Testis (tissue), 3 donors: ENCODE measurements around the gene PRIM2. TPM values are rescaled to one million over a fixed set of nuclear protein-coding genes. Genes with fewer than 3 reads are reported as not detected.
"Not testable (repeated sequence)": the region's sequence is repeated elsewhere in the genome, so short reads cannot be mapped to it uniquely, and the experiment has no call there.

ENCODE experiments used
- DNase-seq: peaks from one replicate; pipeline ENCODE4 v3.0.0-alpha.2; 2019
- H3K27ac ChIP-seq, 2 donors: fragments of 200-600 bp; sonication (generic); one replicate each; pipeline ENCODE4 v1.5.1; 2019
- H3K27me3 ChIP-seq: fragments of 200-600 bp; sonication (generic); one replicate; pipeline ENCODE4 v1.5.1; 2019
- H3K36me3 ChIP-seq: fragments of 200-600 bp; sonication (generic); one replicate; pipeline ENCODE4 v1.5.1; 2017; ENCODE audit warnings: low read depth; ENCODE audit errors: missing control alignments
- H3K4me1 ChIP-seq: fragments of 200-600 bp; sonication (generic); one replicate; pipeline ENCODE4 v1.5.1; 2019
- H3K4me3 ChIP-seq, 2 donors: fragments of 200-600 bp; sonication (generic); one replicate each; pipeline ENCODE4 v1.5.1; 2017 to 2019
- H3K9me3 ChIP-seq: fragments of 200-600 bp; sonication (generic); one replicate; pipeline ENCODE4 v1.5.1; 2017
- WGBS, 2 donors: methylation state at CpG; one replicate each; pipeline ENCODE4 v1.1.5; 2018; 5-methylcytosine and 5-hydroxymethylcytosine counted together
- intact Hi-C: fragments of 100-400 bp; cut with DNase I; formaldehyde crosslinking; loops from one replicate; pipeline ENCODE4 v1.15.1; 2023; ENCODE audit warnings: low total_unique reads
- polyA plus RNA-seq: library from polyadenylated mRNA; stranded (reverse); fragments of 350-450 nt; fragmentation: Illumina TruSeq; extraction: RNeasy Lipid Tissue Mini Kit (QIAGEN cat#74804); gene quantifications from one replicate; pipeline ENCODE4 v1.2.3, GENCODE V29; 2014; ENCODE audit warnings: low read depth, low replicate concordance; ENCODE audit not compliant: insufficient read depth
- total RNA-seq, 2 donors: library from RNA; depleted of rRNA; stranded (reverse); fragments of >200 nt; gene quantifications; one replicate each; pipeline ENCODE4 v1.2.3, GENCODE V29; 2016
- TF ChIP-seq, protein P1 (sequence below), 3 experiments: fragments of 450-650 bp in 2 of 3; fragments of 200-600 bp in 1 of 3; sonication (generic) in 1 of 3; IDR thresholded peaks; one replicate each; pipeline ENCODE4 v1.5.1; 2016 to 2019; ENCODE audit warnings: antibody characterized with exemption in 3 of 3, mild to moderate bottlenecking in 2 of 3, moderate library complexity in 1 of 3

Gene PRIM2
- total and polyA plus RNA-seq, 3 donors from 2014 or later = 11.0 to 13.2 (median 11.1) TPM

DNA sequence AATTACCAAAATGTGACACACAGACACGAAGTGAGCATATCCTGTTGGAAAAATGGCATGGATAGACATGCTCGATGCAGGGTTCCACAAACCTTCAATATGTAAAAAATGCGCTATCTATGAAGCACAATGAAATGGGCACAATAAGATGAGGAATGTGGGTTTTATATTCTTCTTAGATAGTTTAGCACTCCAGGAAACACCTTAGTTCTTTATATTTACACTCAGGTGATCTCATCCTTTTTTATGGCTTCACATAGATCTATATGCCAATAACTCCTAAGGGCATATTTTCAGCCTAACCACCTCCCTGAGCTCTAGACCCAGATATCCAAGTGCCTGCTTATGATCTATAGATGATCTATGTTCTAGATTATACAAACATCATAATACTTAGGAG, 244.8 kb downstream of the PRIM2 start:
- H3K4me3 ChIP-seq, H3K36me3 ChIP-seq, DNase-seq, intact Hi-C loops, H3K27ac ChIP-seq, H3K27me3 ChIP-seq, H3K9me3 ChIP-seq, H3K4me1 ChIP-seq: not testable (repeated sequence)
- 99 to 100% methylated on average over 3 of the region's 3 CpGs for WGBS, 2 donors

GRCh38 chr6:57572119-57572518, 254.7 kb downstream of the PRIM2 start:
- H3K27me3 ChIP-seq, intact Hi-C loops, H3K4me3 ChIP-seq, H3K4me1 ChIP-seq, H3K9me3 ChIP-seq, H3K27ac ChIP-seq, H3K36me3 ChIP-seq: not testable (repeated sequence)
- WGBS, 2 donors = 65 to 83% methylated on average over 4 of the region's 4 CpGs
- peak; percentile 50 for DNase-seq

DNA sequence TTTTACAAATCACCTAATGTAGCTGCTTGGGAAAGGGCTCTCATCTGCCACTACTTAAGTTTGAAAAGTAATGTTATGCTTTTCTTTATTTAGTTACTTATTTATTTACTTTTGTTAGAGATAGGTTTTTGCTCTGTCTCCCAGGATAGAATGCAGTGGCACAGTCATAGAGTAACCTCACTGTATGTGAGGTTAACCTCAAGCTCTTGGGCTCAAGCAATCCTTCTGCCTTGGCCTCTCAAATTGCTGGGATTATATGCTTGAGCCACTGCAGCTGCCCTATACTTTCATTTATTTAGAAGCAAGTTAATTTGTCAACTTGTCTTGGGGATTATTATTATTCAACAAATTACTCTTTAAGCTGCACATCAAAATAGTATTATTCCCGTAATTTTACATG, 255.4 kb downstream of the PRIM2 start:
- intact Hi-C loops, H3K36me3 ChIP-seq, H3K9me3 ChIP-seq, DNase-seq, H3K27ac ChIP-seq, H3K4me3 ChIP-seq, H3K27me3 ChIP-seq, H3K4me1 ChIP-seq: not testable (repeated sequence)
- WGBS, 2 donors = 95 to 100% methylated on average over 1 of the region's 1 CpG

DNA sequence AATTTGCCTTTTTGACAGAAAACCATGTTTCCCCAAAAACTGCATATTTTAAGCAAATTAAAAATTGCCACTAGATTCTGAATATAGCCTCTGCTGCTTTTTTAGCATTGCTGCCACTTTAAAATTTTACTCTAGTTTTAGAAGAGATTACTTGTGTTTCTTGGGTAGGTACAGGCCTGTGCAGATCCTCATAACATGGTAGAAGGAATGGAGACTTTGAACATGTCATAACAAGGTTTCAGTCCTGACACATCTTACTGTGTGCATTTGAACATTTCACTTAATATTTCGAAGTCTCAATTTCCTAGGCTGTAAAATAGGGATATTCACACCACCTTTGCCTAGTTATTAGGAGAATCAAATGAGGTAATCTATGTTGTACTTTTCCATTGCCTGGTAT, 259.6 kb downstream of the PRIM2 start:
- H3K36me3 ChIP-seq, H3K27me3 ChIP-seq, DNase-seq, H3K4me3 ChIP-seq, intact Hi-C loops, H3K4me1 ChIP-seq, H3K9me3 ChIP-seq, H3K27ac ChIP-seq: not testable (repeated sequence)
- WGBS, 2 donors = 100% methylated on average over 1 of the region's 1 CpG; no CpG with 5 or more reads in 1 of the 2 donors

DNA sequence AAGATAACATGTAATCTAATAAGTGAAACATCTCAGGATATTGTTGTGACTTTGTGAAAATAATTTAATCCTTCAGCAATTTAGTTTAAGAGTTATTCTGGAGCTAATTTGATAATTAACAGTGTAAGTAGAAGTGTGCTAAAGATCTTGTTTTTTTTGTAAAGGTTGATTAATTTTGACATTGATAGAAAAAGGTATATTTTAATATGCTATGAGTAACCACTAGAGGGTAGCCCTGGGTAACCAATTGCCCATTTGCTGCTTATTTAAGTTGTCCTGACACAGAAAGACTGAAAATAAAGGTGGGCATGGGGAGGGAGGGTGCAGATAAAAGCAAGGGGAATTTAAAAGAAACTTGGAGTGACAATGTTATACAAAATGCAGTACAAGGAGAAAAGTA, 262.1 kb downstream of the PRIM2 start:
- H3K4me1 ChIP-seq, intact Hi-C loops, H3K9me3 ChIP-seq, H3K27me3 ChIP-seq, H3K27ac ChIP-seq, H3K36me3 ChIP-seq, DNase-seq, H3K4me3 ChIP-seq: not testable (repeated sequence)
- TF ChIP-seq, protein P1, sequence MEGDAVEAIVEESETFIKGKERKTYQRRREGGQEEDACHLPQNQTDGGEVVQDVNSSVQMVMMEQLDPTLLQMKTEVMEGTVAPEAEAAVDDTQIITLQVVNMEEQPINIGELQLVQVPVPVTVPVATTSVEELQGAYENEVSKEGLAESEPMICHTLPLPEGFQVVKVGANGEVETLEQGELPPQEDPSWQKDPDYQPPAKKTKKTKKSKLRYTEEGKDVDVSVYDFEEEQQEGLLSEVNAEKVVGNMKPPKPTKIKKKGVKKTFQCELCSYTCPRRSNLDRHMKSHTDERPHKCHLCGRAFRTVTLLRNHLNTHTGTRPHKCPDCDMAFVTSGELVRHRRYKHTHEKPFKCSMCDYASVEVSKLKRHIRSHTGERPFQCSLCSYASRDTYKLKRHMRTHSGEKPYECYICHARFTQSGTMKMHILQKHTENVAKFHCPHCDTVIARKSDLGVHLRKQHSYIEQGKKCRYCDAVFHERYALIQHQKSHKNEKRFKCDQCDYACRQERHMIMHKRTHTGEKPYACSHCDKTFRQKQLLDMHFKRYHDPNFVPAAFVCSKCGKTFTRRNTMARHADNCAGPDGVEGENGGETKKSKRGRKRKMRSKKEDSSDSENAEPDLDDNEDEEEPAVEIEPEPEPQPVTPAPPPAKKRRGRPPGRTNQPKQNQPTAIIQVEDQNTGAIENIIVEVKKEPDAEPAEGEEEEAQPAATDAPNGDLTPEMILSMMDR (IDR thresholded peaks at IDR 0.05) = peak in 2 of 3 experiments; percentile 10 to 11

- H3K4me1 ChIP-seq, H3K27me3 ChIP-seq, intact Hi-C loops, H3K4me3 ChIP-seq, H3K27ac ChIP-seq, H3K9me3 ChIP-seq, DNase-seq, H3K36me3 ChIP-seq: not testable (repeated sequence)
- WGBS, 2 donors = 69 to 70% methylated on average over 3 of the region's 3 CpGs
Observed at GRCh38 chr6:57581586-57581985, 264.2 kb downstream of the PRIM2 start.

- H3K36me3 ChIP-seq, H3K4me3 ChIP-seq, H3K27ac ChIP-seq, H3K9me3 ChIP-seq, H3K4me1 ChIP-seq, H3K27me3 ChIP-seq, intact Hi-C loops, DNase-seq: not testable (repeated sequence)
- 49 to 67% methylated on average over 3 of the region's 3 CpGs for WGBS, 2 donors
Observed at GRCh38 chr6:57601105-57601504, 283.7 kb downstream of the PRIM2 start.

- H3K27ac ChIP-seq, H3K4me3 ChIP-seq, H3K4me1 ChIP-seq, H3K27me3 ChIP-seq, intact Hi-C loops, H3K36me3 ChIP-seq, DNase-seq, H3K9me3 ChIP-seq: not testable (repeated sequence)
Observed at GRCh38 chr6:57605303-57605702, 287.9 kb downstream of the PRIM2 start.

- H3K36me3 ChIP-seq, H3K4me1 ChIP-seq, H3K27ac ChIP-seq, intact Hi-C loops, H3K27me3 ChIP-seq, DNase-seq, H3K9me3 ChIP-seq, H3K4me3 ChIP-seq: not testable (repeated sequence)
- WGBS, 2 donors = 87 to 93% methylated on average over 3 of the region's 3 CpGs
Observed at GRCh38 chr6:57606331-57606730, 288.9 kb downstream of the PRIM2 start.

DNA sequence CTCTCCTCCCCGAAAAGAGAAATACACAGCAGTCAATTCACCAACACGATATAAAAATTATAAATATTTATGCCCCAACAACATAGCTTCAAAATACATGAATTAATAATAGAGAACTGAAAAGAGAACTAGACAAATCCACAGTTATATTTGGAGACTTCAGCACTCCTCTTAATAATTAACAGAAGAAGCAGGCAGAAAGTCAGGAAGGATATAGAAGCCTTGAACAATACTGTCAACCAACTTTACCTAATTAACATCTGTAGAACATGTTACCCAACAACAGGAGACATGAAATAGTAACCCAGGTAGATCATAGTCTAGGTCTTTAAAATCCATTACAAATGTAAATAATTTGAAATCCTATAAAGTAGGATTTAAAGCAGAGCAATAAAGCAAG, 293.2 kb downstream of the PRIM2 start:
- H3K9me3 ChIP-seq, H3K4me1 ChIP-seq, H3K4me3 ChIP-seq, H3K36me3 ChIP-seq, H3K27ac ChIP-seq, H3K27me3 ChIP-seq, intact Hi-C loops, DNase-seq: not testable (repeated sequence)
- WGBS, 2 donors = 88 to 100% methylated on average over 2 of the region's 2 CpGs

- H3K4me1 ChIP-seq, H3K27ac ChIP-seq, DNase-seq, intact Hi-C loops, H3K27me3 ChIP-seq, H3K36me3 ChIP-seq, H3K4me3 ChIP-seq, H3K9me3 ChIP-seq: not testable (repeated sequence)
- WGBS, 2 donors = 95 to 96% methylated on average over 6 of the region's 6 CpGs
Observed at GRCh38 chr6:57618959-57619358, 301.5 kb downstream of the PRIM2 start.

- H3K27ac ChIP-seq, H3K4me1 ChIP-seq, intact Hi-C loops, DNase-seq, H3K4me3 ChIP-seq, H3K9me3 ChIP-seq, H3K36me3 ChIP-seq, H3K27me3 ChIP-seq: not testable (repeated sequence)
- 57 to 70% methylated on average over 1 of the region's 1 CpG for WGBS, 2 donors
Observed at GRCh38 chr6:57631773-57632172, 314.3 kb downstream of the PRIM2 start.
